MCF 10A (cell line): Measurements from ENCODE around the gene AP1M1. TPM values are rescaled to one million over a fixed set of nuclear protein-coding genes. Genes with fewer than 3 reads are reported as not detected.

ENCODE experiments used
- BruUV-seq: library from RNA; stranded (reverse); fragments of 400-500 nt; replicated peaks from 2 replicates; lab custom pipeline; 2021; lab: Mats Ljungman, UMichigan
- CTCF ChIA-PET: fragments of 300-600 bp; sonication (Branson Sonifier 250); formaldehyde crosslinking; extraction: SDS; loops from one replicate; lab custom pipeline; 2021; ENCODE audit warnings: antibody characterized with exemption, inconsistent platforms; lab: Yijun Ruan, JAX
- POLR2A ChIA-PET: fragments of 300-600, 350-650 bp; sonication (Branson Sonifier 250); formaldehyde crosslinking; extraction: SDS; loops from one replicate; lab custom pipeline; 2020; ENCODE audit warnings: antibody characterized with exemption, inconsistent platforms; lab: Yijun Ruan, JAX
- DNase-seq: peaks from one replicate; pipeline ENCODE4 v3.0.0-alpha.2; 2018; ENCODE audit not compliant: unreplicated experiment
- H3K27ac Mint-ChIP-seq: one replicate; pipeline ENCODE4 v1.8.0; 2022; ENCODE audit warnings: mild to moderate bottlenecking, low read depth, mixed read lengths; ENCODE audit not compliant: unreplicated experiment
- H3K27me3 Mint-ChIP-seq: one replicate; pipeline ENCODE4 v1.8.0; 2022; ENCODE audit warnings: mixed read lengths; ENCODE audit not compliant: insufficient read depth, unreplicated experiment
- H3K36me3 Mint-ChIP-seq: one replicate; pipeline ENCODE4 v1.8.0; 2022; ENCODE audit warnings: mild to moderate bottlenecking, moderate library complexity, mixed read lengths; ENCODE audit not compliant: insufficient read depth, unreplicated experiment
- H3K4me1 Mint-ChIP-seq: one replicate; pipeline ENCODE4 v1.8.0; 2022; ENCODE audit warnings: mixed read lengths; ENCODE audit not compliant: insufficient read depth, unreplicated experiment
- H3K4me3 Mint-ChIP-seq: one replicate; pipeline ENCODE4 v1.8.0; 2022; ENCODE audit warnings: mild to moderate bottlenecking, moderate library complexity, mixed read lengths; ENCODE audit not compliant: unreplicated experiment
- H3K9me3 Mint-ChIP-seq: one replicate; pipeline ENCODE4 v1.8.0; 2022; ENCODE audit warnings: mixed read lengths; ENCODE audit not compliant: unreplicated experiment
- intact Hi-C: fragments of 100-400 bp; cut with micrococcal nuclease; formaldehyde crosslinking; loops from 2 replicates; pipeline ENCODE4 v1.14.1; 2022
- total RNA-seq: library from RNA; stranded (reverse); gene quantifications from 2 replicates; pipeline ENCODE4 v1.2.3, GENCODE V29; 2022
- TF ChIP-seq, protein P1 (sequence below): fragments of 200-600 bp; IDR thresholded peaks from one replicate; pipeline ENCODE4 v1.8.0; 2022; ENCODE audit warnings: antibody characterized with exemption, mild to moderate bottlenecking; ENCODE audit not compliant: unreplicated experiment

Gene AP1M1
- total RNA-seq, 1 experiment from 2014 or later: 53.8 TPM

DNA sequence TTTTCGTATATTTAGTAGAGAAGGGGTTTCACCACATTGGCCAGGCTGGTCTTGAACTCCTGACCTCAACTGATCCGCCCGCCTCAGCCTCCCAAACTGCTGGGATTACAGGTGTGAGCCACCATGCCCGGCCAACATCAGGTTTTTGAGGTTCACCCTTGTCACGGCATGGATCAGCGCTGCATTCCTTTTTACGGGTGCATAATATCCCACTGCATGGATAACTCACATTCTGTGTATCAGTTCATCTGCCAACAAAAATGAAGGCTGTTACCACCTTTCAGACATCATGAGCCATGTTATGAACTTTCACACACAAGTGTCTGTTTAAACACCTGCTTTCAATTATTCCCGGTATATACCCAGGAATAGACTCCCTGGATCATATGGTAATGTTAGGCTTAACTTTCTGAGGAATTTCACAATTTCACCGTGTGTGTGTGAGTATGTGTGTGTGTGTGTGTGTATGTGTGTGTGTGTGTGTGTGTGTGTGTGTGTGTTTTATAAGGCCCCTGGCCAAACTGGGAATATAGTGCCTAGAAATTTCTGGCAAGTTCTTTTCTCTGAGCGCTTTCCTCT, 52.2 kb downstream of the AP1M1 start:
- intact Hi-C loops: no loop called here
- no peaks in the 10 kb centered on the region for H3K36me3 Mint-ChIP-seq
- CTCF ChIA-PET: interaction anchor here (0.6 kb wide), 1 partner anchor 1452 kb away, joined by 4 read pairs; no protein-coding TSS in a partner anchor

DNA sequence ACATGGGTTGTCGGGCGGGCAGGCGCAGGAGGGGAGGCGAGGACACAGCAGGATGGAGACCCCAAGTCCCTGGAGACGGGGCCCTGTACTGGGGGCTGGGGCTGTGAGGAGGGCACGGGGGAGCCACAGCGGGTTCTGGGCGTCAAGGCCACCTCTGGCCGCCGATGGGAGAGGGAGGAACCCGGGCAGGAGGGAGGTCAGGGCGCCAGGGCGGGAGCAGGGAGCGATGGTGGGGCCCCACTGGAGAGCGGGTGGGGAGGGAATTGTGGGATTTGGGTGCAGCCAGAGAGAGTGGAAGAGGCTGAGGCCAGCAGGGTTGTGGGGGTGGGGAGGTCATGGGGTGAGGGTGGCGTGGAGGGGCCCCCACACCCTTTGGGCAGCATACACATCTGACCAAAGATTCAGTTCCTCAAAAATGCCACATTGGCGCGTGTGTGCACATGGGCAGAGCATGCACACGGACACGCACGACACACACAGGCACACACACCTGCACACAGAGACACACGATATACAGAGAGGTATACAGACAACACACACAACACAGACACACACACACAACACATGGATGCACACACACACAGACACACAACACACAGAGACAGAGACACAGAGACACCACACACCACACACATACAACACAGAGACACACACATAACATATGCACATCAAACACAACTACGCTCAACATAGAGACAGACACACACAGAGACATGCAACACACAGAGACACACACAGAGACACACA, 54.9 kb downstream of the AP1M1 start:
- ChIA-PET POLR2A (no interaction called here), CTCF (no interaction called here)
- intact Hi-C loops: no loop called here
- Mint-ChIP-seq H3K36me3 (no peaks in the 10 kb centered on the region), H3K9me3 (no peaks in the 10 kb centered on the region), H3K27me3 (peaks cover 3% of the 10 kb centered on the region), H3K4me3 (no peak overlapping the region), H3K4me1 (peaks cover 1% of the 10 kb centered on the region), H3K27ac (no peak overlapping the region)
- BruUV-seq: no TSS peak
- DNase-seq: no peak
- TF ChIP-seq, protein P1, sequence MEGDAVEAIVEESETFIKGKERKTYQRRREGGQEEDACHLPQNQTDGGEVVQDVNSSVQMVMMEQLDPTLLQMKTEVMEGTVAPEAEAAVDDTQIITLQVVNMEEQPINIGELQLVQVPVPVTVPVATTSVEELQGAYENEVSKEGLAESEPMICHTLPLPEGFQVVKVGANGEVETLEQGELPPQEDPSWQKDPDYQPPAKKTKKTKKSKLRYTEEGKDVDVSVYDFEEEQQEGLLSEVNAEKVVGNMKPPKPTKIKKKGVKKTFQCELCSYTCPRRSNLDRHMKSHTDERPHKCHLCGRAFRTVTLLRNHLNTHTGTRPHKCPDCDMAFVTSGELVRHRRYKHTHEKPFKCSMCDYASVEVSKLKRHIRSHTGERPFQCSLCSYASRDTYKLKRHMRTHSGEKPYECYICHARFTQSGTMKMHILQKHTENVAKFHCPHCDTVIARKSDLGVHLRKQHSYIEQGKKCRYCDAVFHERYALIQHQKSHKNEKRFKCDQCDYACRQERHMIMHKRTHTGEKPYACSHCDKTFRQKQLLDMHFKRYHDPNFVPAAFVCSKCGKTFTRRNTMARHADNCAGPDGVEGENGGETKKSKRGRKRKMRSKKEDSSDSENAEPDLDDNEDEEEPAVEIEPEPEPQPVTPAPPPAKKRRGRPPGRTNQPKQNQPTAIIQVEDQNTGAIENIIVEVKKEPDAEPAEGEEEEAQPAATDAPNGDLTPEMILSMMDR: no peak

More for the DNA sequence above, 52.2 kb downstream of the AP1M1 start:
- Mint-ChIP-seq H3K9me3 (no peaks in the 10 kb centered on the region), H3K4me1 (peaks cover 7% of the 10 kb centered on the region), H3K27me3 (peaks cover 17% of the 10 kb centered on the region), H3K4me3 (no peak overlapping the region), H3K27ac (no peak overlapping the region)
- no TSS peak for BruUV-seq
- DNase-seq: no peak
- TF ChIP-seq, protein P1: no peak
- POLR2A ChIA-PET: no interaction called here

- H3K4me1 Mint-ChIP-seq: no peaks in the 10 kb centered on the region
- no peaks in the 10 kb centered on the region for H3K27me3 Mint-ChIP-seq
- no peaks in the 10 kb centered on the region for H3K9me3 Mint-ChIP-seq
- ChIA-PET POLR2A (no interaction called here), CTCF (interaction anchor here (0.6 kb wide), 1 partner anchor 26 kb away, joined by 3 read pairs; no protein-coding TSS in a partner anchor)
- no TSS peak for BruUV-seq
- H3K36me3 Mint-ChIP-seq: no peaks in the 10 kb centered on the region
- intact Hi-C loops: no loop called here
- TF ChIP-seq, protein P1: no peak
- DNase-seq: no peak
- no peak overlapping the region for H3K4me3 Mint-ChIP-seq
- no peak overlapping the region for H3K27ac Mint-ChIP-seq
Measured at GRCh38 chr19:16254851-16255408, 57.2 kb downstream of the AP1M1 start.

GRCh38 chr19:16257509-16258002, 59.8 kb downstream of the AP1M1 start:
- no TSS peak for BruUV-seq
- intact Hi-C loops: no loop called here
- POLR2A ChIA-PET: no interaction called here
- Mint-ChIP-seq H3K4me3 (no peak overlapping the region), H3K27ac (no peak overlapping the region), H3K36me3 (no peaks in the 10 kb centered on the region), H3K9me3 (no peaks in the 10 kb centered on the region), H3K27me3 (peaks cover 19% of the 10 kb centered on the region), H3K4me1 (no peaks in the 10 kb centered on the region)
- no peak for DNase-seq
- CTCF ChIA-PET: interaction anchor here (0.5 to 3.0 kb wide), 3 partner anchors 9 to 120 kb away, joined by 3 to 12 read pairs (median 3); no protein-coding TSS in a partner anchor
- TF ChIP-seq, protein P1: no peak
